Left ventricle myocardium inferior (tissue), 1 donor: ENCODE measurements around the gene INTS14. TPM values are rescaled to one million over a fixed set of nuclear protein-coding genes. Genes with fewer than 3 reads are reported as not detected.
A peak's percentile ranks its signal among the peaks of the same experiment; 100 is the strongest.

Source experiments
- DNase-seq: peaks from one replicate; pipeline ENCODE4 v3.0.0-alpha.2; 2020
- H3K27ac ChIP-seq: fragments of 200-600 bp; replicated peaks from 2 replicates; pipeline ENCODE4 v1.8.0; 2021
- H3K27me3 ChIP-seq: fragments of 200-600 bp; 2 replicates; pipeline ENCODE4 v1.8.0; 2021; ENCODE audit warnings: low read depth
- H3K36me3 ChIP-seq: fragments of 200-600 bp; 2 replicates; pipeline ENCODE4 v1.8.0; 2021
- H3K4me1 ChIP-seq: fragments of 200-600 bp; 2 replicates; pipeline ENCODE4 v1.8.0; 2021
- H3K4me3 ChIP-seq: fragments of 200-600 bp; 2 replicates; pipeline ENCODE4 v1.8.0; 2021; ENCODE audit warnings: mild to moderate bottlenecking, moderate library complexity
- H3K9me3 ChIP-seq: fragments of 200-600 bp; replicated peaks from 2 replicates; pipeline ENCODE4 v1.8.0; 2021
- CTCF ChIP-seq: fragments of 200-600 bp; IDR thresholded peaks from 2 replicates; pipeline ENCODE4 v1.8.0; 2021; ENCODE audit warnings: antibody characterized with exemption, mild to moderate bottlenecking, borderline replicate concordance
- intact Hi-C: fragments of 100-400 bp; cut with micrococcal nuclease; formaldehyde crosslinking; loops from one replicate; pipeline ENCODE4 v1.11.0; 2022
- total RNA-seq: library from RNA; stranded (reverse); fragmentation: NEBNext Ultra II Directional; extraction: Animal tissue kit (Norgen Biotek cat#: 25700); gene quantifications from one replicate; pipeline ENCODE4 v1.2.1, GENCODE V29; 2021
- donor health status: DM: no; HTN: yes; CAD: no; lungs with severe emphysema.

The INTS14 gene
- total RNA-seq, 1 donor from 2014 or later, result 12.2 TPM

GRCh38 chr15:65599677-65600076, 11.3 kb downstream of the INTS14 start:
- intact Hi-C loops, result no loop called here
- no peaks in the 10 kb centered on the region for H3K27me3 ChIP-seq
- H3K4me3 ChIP-seq, result no peak overlapping the region
- no peak for TF ChIP-seq CTCF
- DNase-seq, result no peak
- H3K4me1 ChIP-seq, result peaks cover 8% of the 10 kb centered on the region
- H3K36me3 ChIP-seq, result peaks cover 97% of the 10 kb centered on the region
- no peaks in the 10 kb centered on the region for H3K9me3 ChIP-seq
- no peak overlapping the region for H3K27ac ChIP-seq

- DNase-seq, result no peak
- Histone ChIP-seq H3K9me3 (no peaks in the 10 kb centered on the region), H3K36me3 (peaks cover 96% of the 10 kb centered on the region), H3K27me3 (no peaks in the 10 kb centered on the region), H3K27ac (no peak overlapping the region), H3K4me1 (peaks cover 8% of the 10 kb centered on the region), H3K4me3 (no peak overlapping the region)
- intact Hi-C loops, result no loop called here
- no peak for TF ChIP-seq CTCF
These were observed 12.5 kb downstream of the INTS14 start for GRCh38 chr15:65598468-65598867.

GRCh38 chr15:65595960-65596359, 15.0 kb downstream of the INTS14 start:
- peaks cover 8% of the 10 kb centered on the region for H3K4me1 ChIP-seq
- H3K27ac ChIP-seq, result no peak overlapping the region
- no peak overlapping the region for H3K4me3 ChIP-seq
- no peaks in the 10 kb centered on the region for H3K27me3 ChIP-seq
- H3K9me3 ChIP-seq, result no peaks in the 10 kb centered on the region
- peak; percentile 31 for TF ChIP-seq CTCF
- no peak for DNase-seq
- H3K36me3 ChIP-seq, result peaks cover 96% of the 10 kb centered on the region
- intact Hi-C loops, result no loop called here

GRCh38 chr15:65587094-65587493, 23.8 kb downstream of the INTS14 start:
- intact Hi-C loops, result no loop called here
- H3K27me3 ChIP-seq, result no peaks in the 10 kb centered on the region
- H3K4me1 ChIP-seq, result peaks cover 8% of the 10 kb centered on the region
- TF ChIP-seq CTCF, result no peak
- H3K9me3 ChIP-seq, result no peaks in the 10 kb centered on the region
- H3K36me3 ChIP-seq, result peaks cover 90% of the 10 kb centered on the region
- DNase-seq, result no peak
- H3K27ac ChIP-seq, result no peak overlapping the region
- H3K4me3 ChIP-seq, result no peak overlapping the region

- Histone ChIP-seq H3K9me3 (no peaks in the 10 kb centered on the region), H3K4me1 (peaks cover 8% of the 10 kb centered on the region), H3K27me3 (no peaks in the 10 kb centered on the region), H3K27ac (peak overlapping the region; percentile 8), H3K36me3 (peaks cover 90% of the 10 kb centered on the region), H3K4me3 (no peak overlapping the region)
- intact Hi-C loops, result no loop called here
- no peak for DNase-seq
- no peak for TF ChIP-seq CTCF
These were observed 26.7 kb downstream of the INTS14 start for GRCh38 chr15:65584241-65584640.

- Histone ChIP-seq H3K4me3 (no peak overlapping the region), H3K36me3 (peaks cover 90% of the 10 kb centered on the region), H3K9me3 (no peaks in the 10 kb centered on the region), H3K27ac (peak overlapping the region; percentile 8), H3K4me1 (peaks cover 8% of the 10 kb centered on the region), H3K27me3 (no peaks in the 10 kb centered on the region)
- TF ChIP-seq CTCF, result no peak
- no peak for DNase-seq
- intact Hi-C loops, result no loop called here
These were observed 27.2 kb downstream of the INTS14 start for GRCh38 chr15:65583701-65584100.
